ENCODE results near the gene UGT2A3.

DNA sequence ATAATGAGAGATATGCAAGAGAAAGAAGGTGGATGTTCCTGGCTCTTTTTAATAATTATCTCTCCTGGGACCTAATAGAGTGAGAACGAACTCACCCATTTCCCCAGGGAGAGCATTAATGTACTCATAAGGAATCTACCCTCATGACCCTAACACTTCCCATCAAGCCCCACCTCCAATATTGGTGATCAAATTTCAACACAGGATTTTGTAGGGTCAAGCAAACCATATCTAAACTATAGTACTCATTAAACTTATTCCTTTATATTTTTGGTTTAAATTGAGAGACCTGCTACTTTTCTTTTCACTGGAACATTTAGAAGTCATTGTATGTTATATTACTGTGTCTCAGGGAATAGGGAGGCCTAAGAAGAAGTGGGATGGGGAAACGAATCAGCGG, 2.6 kb downstream of the UGT2A3 start:
- TF ChIP-seq, protein P1, sequence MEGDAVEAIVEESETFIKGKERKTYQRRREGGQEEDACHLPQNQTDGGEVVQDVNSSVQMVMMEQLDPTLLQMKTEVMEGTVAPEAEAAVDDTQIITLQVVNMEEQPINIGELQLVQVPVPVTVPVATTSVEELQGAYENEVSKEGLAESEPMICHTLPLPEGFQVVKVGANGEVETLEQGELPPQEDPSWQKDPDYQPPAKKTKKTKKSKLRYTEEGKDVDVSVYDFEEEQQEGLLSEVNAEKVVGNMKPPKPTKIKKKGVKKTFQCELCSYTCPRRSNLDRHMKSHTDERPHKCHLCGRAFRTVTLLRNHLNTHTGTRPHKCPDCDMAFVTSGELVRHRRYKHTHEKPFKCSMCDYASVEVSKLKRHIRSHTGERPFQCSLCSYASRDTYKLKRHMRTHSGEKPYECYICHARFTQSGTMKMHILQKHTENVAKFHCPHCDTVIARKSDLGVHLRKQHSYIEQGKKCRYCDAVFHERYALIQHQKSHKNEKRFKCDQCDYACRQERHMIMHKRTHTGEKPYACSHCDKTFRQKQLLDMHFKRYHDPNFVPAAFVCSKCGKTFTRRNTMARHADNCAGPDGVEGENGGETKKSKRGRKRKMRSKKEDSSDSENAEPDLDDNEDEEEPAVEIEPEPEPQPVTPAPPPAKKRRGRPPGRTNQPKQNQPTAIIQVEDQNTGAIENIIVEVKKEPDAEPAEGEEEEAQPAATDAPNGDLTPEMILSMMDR (conservative IDR thresholded peaks at IDR 0.05; ENCODE audit: low read length): no peak
- TF ChIP-seq EZH2phosphoT487 (IDR thresholded peaks at IDR 0.05; ENCODE audit: borderline replicate concordance, low read depth, low read length): no peak

Measured in OCI-LY7 (cell line).